NK-92 (cell line): ENCODE results near the gene ZNF823.
"Not testable (repeated sequence)": the region's sequence is repeated elsewhere in the genome, so short reads cannot be mapped to it uniquely, and the experiment has no call there.

Experiments
- DNase-seq: peaks from one replicate; lab custom pipeline; 2025; ENCODE audit not compliant: unreplicated experiment; lab: John Stamatoyannopoulos, UW

ZNF823 gene

GRCh38 chr19:11684987-11685675 is 53.6 kb downstream of the ZNF823 start:
- no peak for DNase-seq

GRCh38 chr19:11680689-11681302 is 58.0 kb downstream of the ZNF823 start:
- DNase-seq: no peak

GRCh38 chr19:11678504-11678903 is 60.2 kb downstream of the ZNF823 start:
- DNase-seq: no peak

DNA sequence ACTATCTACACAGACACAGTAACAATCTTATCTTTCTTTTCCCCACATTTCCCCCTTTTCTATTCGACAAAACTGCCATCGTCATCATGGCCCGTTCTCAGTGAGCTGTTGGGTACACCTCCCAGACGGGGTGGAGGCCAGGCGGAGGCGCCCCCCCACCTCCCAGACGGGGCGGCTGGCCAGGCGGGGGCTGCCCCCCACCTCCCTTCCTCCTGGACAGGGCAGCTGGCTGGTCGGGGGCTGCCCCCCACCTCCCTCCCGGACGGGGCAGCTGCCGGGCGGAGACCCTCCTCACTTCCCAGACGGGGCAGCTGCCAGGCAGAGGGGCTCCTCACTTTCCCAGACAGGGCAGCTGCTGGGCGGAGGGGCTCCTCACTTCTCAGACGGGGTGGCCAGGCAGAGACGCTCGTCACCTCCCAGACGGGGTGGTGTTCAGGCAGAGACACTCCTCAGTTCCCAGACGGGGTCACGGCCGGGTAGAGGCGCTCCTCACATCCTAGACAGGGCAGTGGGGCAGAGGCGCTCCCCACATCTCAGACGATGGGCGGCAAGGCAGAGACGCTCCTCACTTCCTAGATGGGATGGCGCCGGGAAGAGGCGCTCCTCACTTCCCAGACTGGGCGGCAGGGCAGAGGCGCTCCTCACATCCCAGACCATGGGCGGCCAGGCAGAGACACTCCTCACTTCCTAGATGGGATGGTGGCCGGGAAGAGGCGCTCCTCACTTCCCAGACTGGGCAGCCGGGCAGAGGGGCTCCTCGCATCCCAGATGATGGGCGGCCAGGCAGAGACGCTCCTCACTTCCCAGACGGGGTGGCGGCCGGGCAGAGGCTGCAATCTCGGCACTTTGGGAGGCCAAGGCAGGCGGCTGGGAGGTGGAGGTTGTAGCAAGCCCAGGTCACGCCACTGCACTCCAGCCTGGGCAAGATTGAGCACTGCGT is 61.8 kb downstream of the ZNF823 start:
- not testable (repeated sequence) for DNase-seq

DNA sequence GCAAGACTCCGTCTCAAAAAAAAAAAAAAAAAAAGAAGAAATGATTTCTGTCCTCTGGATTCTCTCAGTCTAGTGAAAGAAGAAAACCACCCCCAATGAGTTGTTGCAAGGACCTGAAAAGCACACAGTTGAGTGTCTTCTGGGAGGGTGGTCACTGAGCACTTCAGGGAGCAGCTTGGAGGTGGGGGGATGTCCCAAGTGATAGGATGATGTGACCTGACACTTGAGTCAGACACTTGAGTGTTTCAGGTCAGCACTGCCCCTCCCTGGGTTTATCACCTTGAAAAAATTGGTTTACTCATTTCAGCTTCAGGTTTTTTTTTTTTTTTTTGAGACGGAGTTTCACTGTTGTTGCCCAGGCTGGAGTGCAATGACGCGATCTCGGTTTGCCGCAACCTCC is 63.2 kb downstream of the ZNF823 start:
- DNase-seq: no peak

GRCh38 chr19:11674067-11674492 is 64.7 kb downstream of the ZNF823 start:
- DNase-seq: no peak

GRCh38 chr19:11673608-11674041 is 65.1 kb downstream of the ZNF823 start:
- DNase-seq: no peak
